ENCODE measurements around the gene ZNF750.

DNA sequence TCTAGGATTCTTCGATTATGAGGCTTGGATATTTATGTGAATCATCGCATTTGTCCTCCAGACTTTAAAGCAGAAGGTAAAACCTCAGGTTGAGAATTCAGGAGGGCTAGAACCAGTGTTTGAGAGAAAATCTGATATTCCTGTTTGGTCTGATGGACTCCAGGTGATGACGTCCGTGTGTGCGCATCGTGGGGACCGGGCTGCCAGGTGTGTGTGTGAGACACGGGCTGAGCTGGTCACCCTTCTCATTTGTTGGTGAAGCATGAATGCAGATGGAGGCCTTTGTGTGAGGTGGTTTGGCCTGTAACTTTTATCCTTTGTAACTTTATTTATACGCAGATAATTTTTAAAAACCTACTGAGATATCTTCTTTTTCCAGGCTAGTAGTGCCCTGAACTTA, 42.8 kb downstream of the ZNF750 start:
- TF ChIP-seq, protein P1, sequence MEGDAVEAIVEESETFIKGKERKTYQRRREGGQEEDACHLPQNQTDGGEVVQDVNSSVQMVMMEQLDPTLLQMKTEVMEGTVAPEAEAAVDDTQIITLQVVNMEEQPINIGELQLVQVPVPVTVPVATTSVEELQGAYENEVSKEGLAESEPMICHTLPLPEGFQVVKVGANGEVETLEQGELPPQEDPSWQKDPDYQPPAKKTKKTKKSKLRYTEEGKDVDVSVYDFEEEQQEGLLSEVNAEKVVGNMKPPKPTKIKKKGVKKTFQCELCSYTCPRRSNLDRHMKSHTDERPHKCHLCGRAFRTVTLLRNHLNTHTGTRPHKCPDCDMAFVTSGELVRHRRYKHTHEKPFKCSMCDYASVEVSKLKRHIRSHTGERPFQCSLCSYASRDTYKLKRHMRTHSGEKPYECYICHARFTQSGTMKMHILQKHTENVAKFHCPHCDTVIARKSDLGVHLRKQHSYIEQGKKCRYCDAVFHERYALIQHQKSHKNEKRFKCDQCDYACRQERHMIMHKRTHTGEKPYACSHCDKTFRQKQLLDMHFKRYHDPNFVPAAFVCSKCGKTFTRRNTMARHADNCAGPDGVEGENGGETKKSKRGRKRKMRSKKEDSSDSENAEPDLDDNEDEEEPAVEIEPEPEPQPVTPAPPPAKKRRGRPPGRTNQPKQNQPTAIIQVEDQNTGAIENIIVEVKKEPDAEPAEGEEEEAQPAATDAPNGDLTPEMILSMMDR (IDR thresholded peaks at IDR 0.05; ENCODE audit: low read length) = no peak
- TF ChIP-seq EZH2phosphoT487 (IDR thresholded peaks at IDR 0.05; ENCODE audit: low read length) = no peak

Data from MM.1S (cell line).